ENCODE results near the gene MMP24. TPM values are rescaled to one million over a fixed set of nuclear protein-coding genes. Genes with fewer than 3 reads are reported as not detected.

The MMP24 gene
- total RNA-seq, 1 experiment from 2014 or later = 23.0 TPM

- H3K56ac ChIP-seq (ENCODE audit: insufficient read length, low read depth, low read length) = no peak overlapping the region
- no peak overlapping the region for H4K91ac ChIP-seq (ENCODE audit: insufficient read length, low read depth, low read length)
- Mint-ChIP-seq H3K9me3 (no peaks in the 10 kb centered on the region), H3K36me3 (ENCODE audit: insufficient read depth in 1 of 3, low read depth in 3 of 3) (peaks cover 7 to 32% (median 31%) of the 10 kb centered on the region in 3 experiments), H3K4me1 (peaks cover 18 to 20% of the 10 kb centered on the region in 2 experiments), H3K4me3 (peak overlapping the region; percentile 88 to 96), H3K27ac (peak overlapping the region; percentile 29 to 91 (median 87)), H3K27me3 (ENCODE audit: low read depth) (peaks cover 6% of the 10 kb centered on the region)
- no peak overlapping the region; the same call in 1 of the 2 replicates for H3K14ac ChIP-seq (ENCODE audit: insufficient read depth, low read length)
- no peaks in the 10 kb centered on the region for H3K9me3 ChIP-seq (ENCODE audit: control insufficient read depth, low read depth, low read length)
- no peak overlapping the region for H3T11ph ChIP-seq (ENCODE audit: low read length)
- no peak overlapping the region for H2AK5ac ChIP-seq (ENCODE audit: insufficient read length, low read length)
- H2AFZ ChIP-seq (ENCODE audit: low read length) = peak overlapping the region; percentile 53
- peaks cover 7% of the 10 kb centered on the region for H3K4me1 ChIP-seq (ENCODE audit: insufficient read depth, low read length)
- no peak overlapping the region for H2BK20ac ChIP-seq (ENCODE audit: low read depth, low read length, poor library complexity, severe bottlenecking)
- H3K79me1 ChIP-seq (ENCODE audit: insufficient read depth, low read depth, low read length, poor library complexity, severe bottlenecking) = no peaks in the 10 kb centered on the region
- no peak overlapping the region for H2BK15ac ChIP-seq (ENCODE audit: low read depth, low read length)
- no peak overlapping the region for H2BK5ac ChIP-seq (ENCODE audit: insufficient read length, low read length)
- H3K4ac ChIP-seq (ENCODE audit: low read depth, low read length) = no peak overlapping the region
- no peak overlapping the region for H3K23ac ChIP-seq (ENCODE audit: insufficient read length, low read depth, low read length)
- H3K18ac ChIP-seq (ENCODE audit: insufficient read length, low read depth, low read length) = no peak overlapping the region
- H3K79me2 ChIP-seq (ENCODE audit: insufficient read depth, low read length) = peaks cover 11% of the 10 kb centered on the region
- H4K20me1 ChIP-seq (ENCODE audit: control insufficient read depth, insufficient read depth, insufficient read length) = no peaks in the 10 kb centered on the region
- TF ChIP-seq CTCF (conservative IDR thresholded peaks at IDR 0.05) = no peak
- H3K4me2 ChIP-seq (ENCODE audit: insufficient read depth, insufficient read length, low read length) = peak overlapping the region; percentile 93
- no peak overlapping the region for H2BK120ac ChIP-seq (ENCODE audit: low read depth, low read length, poor library complexity, severe bottlenecking)
- no peak overlapping the region for H4K5ac ChIP-seq (ENCODE audit: insufficient read length, low read depth, low read length)
- no peaks in the 10 kb centered on the region for H3K27me3 ChIP-seq (ENCODE audit: insufficient read depth, low read length)
- H3K23me2 ChIP-seq (ENCODE audit: insufficient read length, low read depth, low read length, poor library complexity, severe bottlenecking) = peaks cover 4% of the 10 kb centered on the region
- no peak overlapping the region for H4K8ac ChIP-seq (replicated peaks; ENCODE audit: insufficient read length, low read depth, low read length)
- no peak overlapping the region for H2BK12ac ChIP-seq (ENCODE audit: insufficient read length, low read depth, low read length)
- H3K9ac ChIP-seq (ENCODE audit: extremely low read depth, insufficient read length, low read length) = peak overlapping the region; percentile 44
- H3K27ac ChIP-seq (ENCODE audit: insufficient read length, low read depth, low read length) = no peak overlapping the region
- no CpG with 5 or more reads among the region's 19 CpGs for WGBS (ENCODE audit: extremely low coverage, insufficient read length, low lambda C conversion rate)
- no peak for DNase-seq
Observed at GRCh38 chr20:35284992-35285805, 58.7 kb downstream of the MMP24 start.
